Measurements from ENCODE around the gene SLC45A3. TPM values are rescaled to one million over a fixed set of nuclear protein-coding genes. Genes with fewer than 3 reads are reported as not detected.

The SLC45A3 gene
- polyA plus RNA-seq, 4 donors: 1.7 to 10.5 (median 7.7) TPM

DNA sequence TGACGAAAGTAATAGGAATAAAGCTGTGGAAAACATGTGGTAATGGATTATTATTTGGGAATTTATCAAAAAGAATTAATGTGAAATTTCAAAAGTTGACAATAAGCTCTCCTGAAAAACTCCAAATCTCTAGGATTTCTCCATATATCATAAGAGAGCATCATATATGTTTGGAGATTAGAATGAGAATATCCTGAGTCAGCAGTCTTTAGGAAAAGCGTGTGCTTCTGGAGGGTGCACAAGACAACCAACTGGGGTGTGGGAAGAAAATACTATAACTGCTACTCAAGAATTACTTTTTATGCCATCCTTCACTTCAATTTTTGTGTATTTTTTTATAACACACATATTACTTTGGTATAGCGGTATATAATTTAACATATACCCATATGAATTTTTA lies 68.2 kb downstream of the SLC45A3 start:
- DNase-seq (ENCODE audit: low read depth in 4 of 4, low spot score in 3 of 4): no peak

DNA sequence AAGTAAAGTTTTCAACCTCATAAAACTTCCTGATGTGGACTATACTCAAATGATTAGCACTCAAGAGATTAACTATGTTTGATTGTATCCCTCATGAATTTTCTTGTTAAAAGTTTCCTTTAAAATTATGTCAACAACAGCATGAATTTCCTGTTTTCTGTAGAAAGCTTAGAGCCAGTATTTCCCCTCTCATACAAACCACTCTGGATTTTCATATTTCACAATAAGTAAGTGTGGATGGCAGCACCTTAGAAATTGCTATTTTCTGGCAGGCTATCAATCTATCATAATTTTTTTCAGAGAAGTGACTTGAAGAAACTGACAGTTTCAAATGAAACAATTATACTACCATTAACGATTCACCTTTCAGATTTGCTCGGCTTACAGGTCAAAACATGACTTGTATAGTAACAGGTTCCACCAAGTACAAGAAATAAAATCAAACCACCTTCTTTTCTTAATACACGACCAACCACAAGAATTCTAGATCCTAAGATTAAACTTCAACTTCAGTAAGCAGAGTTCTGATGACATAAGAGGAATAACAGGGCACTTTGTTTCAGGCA lies 69.3 kb downstream of the SLC45A3 start:
- no peak for DNase-seq (ENCODE audit: low read depth in 4 of 4, low spot score in 3 of 4)

DNA sequence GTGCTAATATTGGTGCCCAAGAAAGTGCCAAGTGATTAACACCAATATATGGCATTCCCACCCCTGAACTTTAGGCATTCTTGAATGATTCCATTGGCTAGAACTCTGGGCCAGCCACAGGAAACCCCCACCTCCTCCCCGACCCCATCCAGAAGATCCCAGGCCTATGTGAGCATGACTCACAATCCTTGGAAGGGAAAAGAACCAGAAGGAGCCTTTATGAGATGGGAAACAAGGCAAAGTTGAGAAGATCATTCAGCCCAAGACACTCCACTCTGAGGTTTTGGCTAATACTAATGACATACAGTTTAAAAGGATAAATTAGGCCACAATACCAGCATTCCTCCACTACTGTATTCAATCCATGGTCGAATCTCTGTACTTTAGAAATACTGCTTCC lies 70.3 kb downstream of the SLC45A3 start:
- no peak for DNase-seq (ENCODE audit: low read depth in 4 of 4, low spot score in 3 of 4)

Other genes with a start within 250 kb of the SLC45A3 start
- gene BLACAT1, start 224.5 kb downstream of the SLC45A3 start, polyA plus RNA-seq (ENCODE audit: insufficient read length in 4 of 4): 1 to 10 TPM in 3 of 4 donors, under 1 TPM in 1; 0.34 to 3.3 (median 2.4) TPM
- gene CDK18, start 175.8 kb downstream of the SLC45A3 start, polyA plus RNA-seq (ENCODE audit: insufficient read length in 4 of 4): 10 to 100 TPM; 14.1 to 40.3 (median 25.5) TPM
- gene ELK4, start 48.5 kb downstream of the SLC45A3 start, polyA plus RNA-seq (ENCODE audit: insufficient read length in 4 of 4): 10 to 100 TPM; 18.7 to 24.0 (median 21.8) TPM
- 100 to 1,000 TPM; 298 to 407 (median 360) TPM for gene NUCKS1, start 69.7 kb upstream of the SLC45A3 start, polyA plus RNA-seq (ENCODE audit: insufficient read length in 4 of 4)
- 10 to 100 TPM in 3 of 4 donors, 1 to 10 TPM in 1; 6.4 to 39.7 (median 25.6) TPM for gene RAB29, start 95.0 kb upstream of the SLC45A3 start, polyA plus RNA-seq (ENCODE audit: insufficient read length in 4 of 4)
- gene SLC41A1, start 132.7 kb upstream of the SLC45A3 start, polyA plus RNA-seq (ENCODE audit: insufficient read length in 4 of 4): 10 to 100 TPM; 28.4 to 36.1 (median 32.6) TPM
- 1 to 10 TPM in 3 of 4 donors, under 1 TPM in 1; 0.14 to 3.1 (median 1.8) TPM for gene PM20D1, start 169.6 kb upstream of the SLC45A3 start, polyA plus RNA-seq (ENCODE audit: insufficient read length in 4 of 4)